ENCODE data around the gene LRG1. TPM values are rescaled to one million over a fixed set of nuclear protein-coding genes. Genes with fewer than 3 reads are reported as not detected.
A peak's percentile ranks its signal among the peaks of the same experiment; 100 is the strongest.
"Not testable (repeated sequence)": the region's sequence is repeated elsewhere in the genome, so short reads cannot be mapped to it uniquely, and the experiment has no call there.

The LRG1 gene
- total and polyA plus RNA-seq, 2 donors from 2014 or later = 2.2 to 26.4 TPM

DNA sequence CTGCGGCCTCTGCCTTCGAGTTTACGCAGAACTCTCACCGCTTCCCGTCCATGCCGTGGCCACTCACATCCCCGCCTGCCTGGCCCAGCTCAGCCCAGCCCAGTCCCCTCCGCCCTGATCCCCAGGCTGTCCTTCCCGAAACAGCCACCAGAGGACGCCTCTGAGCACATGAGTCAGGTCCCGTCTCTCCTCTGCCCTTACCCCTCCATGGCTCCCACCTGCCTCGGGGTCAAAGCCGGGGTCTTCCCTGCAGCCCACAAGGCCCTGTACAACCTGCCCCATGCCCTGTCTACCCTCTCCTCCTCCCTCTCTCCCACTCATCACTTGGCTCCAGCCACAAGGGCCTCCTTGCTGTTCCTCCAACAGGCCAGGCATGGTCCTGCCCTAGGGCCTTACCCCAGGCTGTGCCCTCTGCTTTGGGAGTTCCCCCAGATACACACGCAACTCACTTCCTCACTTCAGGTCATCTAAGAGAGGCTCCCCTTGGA, 27.8 kb upstream of the LRG1 start:
- intact Hi-C loops (cut with DNase I) = loop anchor here (10.0 kb wide), 1 partner anchor 67 kb away; the partner anchor contains the start of gene TNFAIP8L1
- TF ChIP-seq, protein P1, sequence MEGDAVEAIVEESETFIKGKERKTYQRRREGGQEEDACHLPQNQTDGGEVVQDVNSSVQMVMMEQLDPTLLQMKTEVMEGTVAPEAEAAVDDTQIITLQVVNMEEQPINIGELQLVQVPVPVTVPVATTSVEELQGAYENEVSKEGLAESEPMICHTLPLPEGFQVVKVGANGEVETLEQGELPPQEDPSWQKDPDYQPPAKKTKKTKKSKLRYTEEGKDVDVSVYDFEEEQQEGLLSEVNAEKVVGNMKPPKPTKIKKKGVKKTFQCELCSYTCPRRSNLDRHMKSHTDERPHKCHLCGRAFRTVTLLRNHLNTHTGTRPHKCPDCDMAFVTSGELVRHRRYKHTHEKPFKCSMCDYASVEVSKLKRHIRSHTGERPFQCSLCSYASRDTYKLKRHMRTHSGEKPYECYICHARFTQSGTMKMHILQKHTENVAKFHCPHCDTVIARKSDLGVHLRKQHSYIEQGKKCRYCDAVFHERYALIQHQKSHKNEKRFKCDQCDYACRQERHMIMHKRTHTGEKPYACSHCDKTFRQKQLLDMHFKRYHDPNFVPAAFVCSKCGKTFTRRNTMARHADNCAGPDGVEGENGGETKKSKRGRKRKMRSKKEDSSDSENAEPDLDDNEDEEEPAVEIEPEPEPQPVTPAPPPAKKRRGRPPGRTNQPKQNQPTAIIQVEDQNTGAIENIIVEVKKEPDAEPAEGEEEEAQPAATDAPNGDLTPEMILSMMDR (IDR thresholded peaks at IDR 0.05; ENCODE audit: borderline replicate concordance, extremely low read depth, insufficient read depth) = peak; percentile 61
- no peaks in the 10 kb centered on the region for H3K27me3 ChIP-seq (ENCODE audit: control insufficient read depth, insufficient read depth, low read length)
- no peaks in the 10 kb centered on the region for H3K9me3 ChIP-seq (ENCODE audit: control insufficient read depth in 2 of 3, insufficient read depth in 1 of 3, low read length in 3 of 3)
- no peak overlapping the region for H3K9ac ChIP-seq (ENCODE audit: low read length in 3 of 3)
- no peak overlapping the region for H3K27ac ChIP-seq (ENCODE audit: low read depth in 2 of 2, low read length in 2 of 2)
- DNase-seq (peak in 4 of 5 donors; percentile 52 to 83 (median 64)), FAIRE-seq (no peak)
- H3K4me3 ChIP-seq (ENCODE audit: low read length in 3 of 3) = no peak overlapping the region
- no peaks in the 10 kb centered on the region for H3K36me3 ChIP-seq (ENCODE audit: control insufficient read depth in 2 of 3, insufficient read depth in 3 of 3, low read length in 3 of 3)
- H3K4me1 ChIP-seq (ENCODE audit: control insufficient read depth in 2 of 3, insufficient read depth in 2 of 3, low read depth in 1 of 3, low read length in 3 of 3) = no peaks in the 10 kb centered on the region

DNA sequence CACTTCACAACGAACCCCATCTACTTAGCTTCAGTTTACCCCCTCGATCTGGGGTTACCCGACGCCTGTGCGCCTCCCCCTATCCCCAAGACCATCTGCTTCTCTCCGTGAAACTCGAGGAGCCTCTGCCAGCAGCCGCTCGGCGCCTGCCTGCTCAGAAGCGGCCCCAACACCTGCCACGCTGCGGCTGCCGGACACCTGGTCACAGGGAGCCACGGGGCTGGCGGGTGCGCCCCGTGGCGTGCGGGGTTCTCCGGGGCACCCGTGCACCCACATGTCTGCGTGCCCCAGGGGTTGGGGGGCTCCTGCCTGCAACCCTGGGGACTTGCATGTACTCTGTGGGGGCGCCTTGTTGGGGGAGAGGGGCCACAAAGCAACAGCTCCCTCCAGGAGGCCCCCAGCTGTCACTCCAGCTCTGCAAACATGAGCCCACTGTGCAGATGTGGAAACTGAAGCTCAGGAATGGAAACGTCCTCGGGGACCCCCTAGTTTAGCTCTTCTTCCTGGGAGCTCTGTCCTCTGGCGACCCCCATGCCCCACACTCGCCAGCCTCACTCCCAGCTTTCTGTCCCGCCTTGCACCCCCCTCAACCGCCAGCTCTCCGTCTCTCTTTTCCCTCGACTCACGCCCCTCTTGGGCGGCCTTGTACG, 26.7 kb upstream of the LRG1 start:
- no peaks in the 10 kb centered on the region for H3K27me3 ChIP-seq (ENCODE audit: control insufficient read depth, insufficient read depth, low read length)
- no peak for DNase-seq
- no peaks in the 10 kb centered on the region for H3K36me3 ChIP-seq (ENCODE audit: control insufficient read depth in 2 of 3, insufficient read depth in 3 of 3, low read length in 3 of 3)
- intact Hi-C loops (cut with DNase I) = loop anchor here (10.0 kb wide), 1 partner anchor 68 kb away; the partner anchor contains the start of gene TNFAIP8L1
- H3K4me3 ChIP-seq (ENCODE audit: low read length in 3 of 3) = no peak overlapping the region
- H3K9ac ChIP-seq (ENCODE audit: low read length in 3 of 3) = no peak overlapping the region
- no peak for FAIRE-seq
- no peaks in the 10 kb centered on the region for H3K9me3 ChIP-seq (ENCODE audit: control insufficient read depth in 2 of 3, insufficient read depth in 1 of 3, low read length in 3 of 3)
- H3K4me1 ChIP-seq (ENCODE audit: control insufficient read depth in 2 of 3, insufficient read depth in 2 of 3, low read depth in 1 of 3, low read length in 3 of 3) = no peaks in the 10 kb centered on the region
- no peak overlapping the region for H3K27ac ChIP-seq (ENCODE audit: low read depth in 2 of 2, low read length in 2 of 2)
- TF ChIP-seq, protein P1 (IDR thresholded peaks at IDR 0.05; ENCODE audit: borderline replicate concordance, extremely low read depth, insufficient read depth) = no peak

DNA sequence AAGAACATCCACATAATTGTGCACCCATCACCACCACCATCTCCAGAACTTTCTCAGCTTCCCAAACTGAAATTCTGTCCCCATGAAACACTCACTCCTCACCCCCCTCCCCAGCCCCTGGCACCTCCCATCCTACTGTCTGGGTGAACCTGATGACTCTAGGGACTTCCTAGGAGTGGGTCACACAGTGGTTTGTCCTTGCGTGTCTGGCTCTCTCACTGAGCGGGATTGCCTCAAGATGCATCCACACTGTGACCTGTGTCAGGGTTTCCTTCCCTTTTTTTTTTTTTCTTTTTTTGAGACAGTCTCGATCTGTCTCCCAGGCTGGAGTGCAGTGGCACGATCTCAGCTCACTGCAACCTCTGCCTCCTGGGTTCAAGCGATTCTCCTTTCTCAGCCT, 23.7 kb upstream of the LRG1 start:
- H3K4me3 ChIP-seq (ENCODE audit: low read length in 3 of 3); H3K9me3 ChIP-seq (ENCODE audit: control insufficient read depth in 2 of 3, insufficient read depth in 1 of 3, low read length in 3 of 3); H3K4me1 ChIP-seq (ENCODE audit: control insufficient read depth in 2 of 3, insufficient read depth in 2 of 3, low read depth in 1 of 3, low read length in 3 of 3); H3K9ac ChIP-seq (ENCODE audit: low read length in 3 of 3); FAIRE-seq; H3K36me3 ChIP-seq (ENCODE audit: control insufficient read depth in 2 of 3, insufficient read depth in 3 of 3, low read length in 3 of 3); H3K27me3 ChIP-seq (ENCODE audit: control insufficient read depth, insufficient read depth, low read length); DNase-seq; H3K27ac ChIP-seq (ENCODE audit: low read depth in 2 of 2, low read length in 2 of 2): not testable (repeated sequence)
- intact Hi-C loops (cut with DNase I) = loop anchor here (10.0 kb wide), 1 partner anchor 71 kb away; the partner anchor contains the start of gene TNFAIP8L1

DNA sequence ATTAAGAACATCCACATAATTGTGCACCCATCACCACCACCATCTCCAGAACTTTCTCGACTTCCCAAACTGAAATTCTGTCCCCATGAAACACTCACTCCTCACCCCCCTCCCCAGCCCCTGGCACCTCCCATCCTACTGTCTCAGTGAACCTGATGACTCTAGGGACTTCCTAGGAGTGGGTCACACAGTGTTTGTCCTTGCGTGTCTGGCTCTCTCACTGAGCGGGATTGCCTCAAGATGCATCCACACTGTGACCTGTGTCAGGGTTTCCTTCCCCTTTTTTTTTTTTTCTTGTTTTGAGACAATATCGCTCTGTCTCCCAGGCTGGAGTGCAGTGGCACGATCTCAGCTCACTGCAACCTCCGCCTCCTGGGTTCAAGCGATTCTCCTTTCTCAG, 22.2 kb upstream of the LRG1 start:
- H3K9me3 ChIP-seq (ENCODE audit: control insufficient read depth in 2 of 3, insufficient read depth in 1 of 3, low read length in 3 of 3); H3K27ac ChIP-seq (ENCODE audit: low read depth in 2 of 2, low read length in 2 of 2); H3K36me3 ChIP-seq (ENCODE audit: control insufficient read depth in 2 of 3, insufficient read depth in 3 of 3, low read length in 3 of 3); H3K27me3 ChIP-seq (ENCODE audit: control insufficient read depth, insufficient read depth, low read length); DNase-seq; H3K9ac ChIP-seq (ENCODE audit: low read length in 3 of 3); H3K4me1 ChIP-seq (ENCODE audit: control insufficient read depth in 2 of 3, insufficient read depth in 2 of 3, low read depth in 1 of 3, low read length in 3 of 3); H3K4me3 ChIP-seq (ENCODE audit: low read length in 3 of 3); FAIRE-seq: not testable (repeated sequence)
- intact Hi-C loops (cut with DNase I) = loop anchor here (10.0 kb wide), 1 partner anchor 73 kb away; the partner anchor contains the start of gene TNFAIP8L1

Measured in kidney (tissue), 14 donors.